GM13977 (cell line): ENCODE results near the gene CFAP46.

Experiments used
- DNase-seq: peaks from one replicate; pipeline ENCODE4 v3.0.0; 2012; ENCODE audit warnings: low spot score
- in situ Hi-C: fragments of 300-500 bp; cut with MboI; formaldehyde crosslinking; loops from one replicate; pipeline ENCODE4 v1.12.0; 2022; ENCODE audit warnings: low sequenced_read_pairs, low pct_unique_long_range_greater_than_20kb, mixed read lengths, inconsistent platforms; ENCODE audit not compliant: unreplicated experiment
- TF ChIP-seq, protein P1 (sequence below): IDR thresholded peaks from 2 replicates; pipeline ENCODE4 v1.5.1; 2012; ENCODE audit warnings: mild to moderate bottlenecking, control low read depth; ENCODE audit not compliant: insufficient read depth; ENCODE audit errors: extremely low read depth, missing control alignments

CFAP46 gene

GRCh38 chr10:132880128-132880981, 62.0 kb downstream of the CFAP46 start:
- in situ Hi-C loops = no loop called here
- TF ChIP-seq, protein P1, sequence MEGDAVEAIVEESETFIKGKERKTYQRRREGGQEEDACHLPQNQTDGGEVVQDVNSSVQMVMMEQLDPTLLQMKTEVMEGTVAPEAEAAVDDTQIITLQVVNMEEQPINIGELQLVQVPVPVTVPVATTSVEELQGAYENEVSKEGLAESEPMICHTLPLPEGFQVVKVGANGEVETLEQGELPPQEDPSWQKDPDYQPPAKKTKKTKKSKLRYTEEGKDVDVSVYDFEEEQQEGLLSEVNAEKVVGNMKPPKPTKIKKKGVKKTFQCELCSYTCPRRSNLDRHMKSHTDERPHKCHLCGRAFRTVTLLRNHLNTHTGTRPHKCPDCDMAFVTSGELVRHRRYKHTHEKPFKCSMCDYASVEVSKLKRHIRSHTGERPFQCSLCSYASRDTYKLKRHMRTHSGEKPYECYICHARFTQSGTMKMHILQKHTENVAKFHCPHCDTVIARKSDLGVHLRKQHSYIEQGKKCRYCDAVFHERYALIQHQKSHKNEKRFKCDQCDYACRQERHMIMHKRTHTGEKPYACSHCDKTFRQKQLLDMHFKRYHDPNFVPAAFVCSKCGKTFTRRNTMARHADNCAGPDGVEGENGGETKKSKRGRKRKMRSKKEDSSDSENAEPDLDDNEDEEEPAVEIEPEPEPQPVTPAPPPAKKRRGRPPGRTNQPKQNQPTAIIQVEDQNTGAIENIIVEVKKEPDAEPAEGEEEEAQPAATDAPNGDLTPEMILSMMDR = no peak
- no peak for DNase-seq

DNA sequence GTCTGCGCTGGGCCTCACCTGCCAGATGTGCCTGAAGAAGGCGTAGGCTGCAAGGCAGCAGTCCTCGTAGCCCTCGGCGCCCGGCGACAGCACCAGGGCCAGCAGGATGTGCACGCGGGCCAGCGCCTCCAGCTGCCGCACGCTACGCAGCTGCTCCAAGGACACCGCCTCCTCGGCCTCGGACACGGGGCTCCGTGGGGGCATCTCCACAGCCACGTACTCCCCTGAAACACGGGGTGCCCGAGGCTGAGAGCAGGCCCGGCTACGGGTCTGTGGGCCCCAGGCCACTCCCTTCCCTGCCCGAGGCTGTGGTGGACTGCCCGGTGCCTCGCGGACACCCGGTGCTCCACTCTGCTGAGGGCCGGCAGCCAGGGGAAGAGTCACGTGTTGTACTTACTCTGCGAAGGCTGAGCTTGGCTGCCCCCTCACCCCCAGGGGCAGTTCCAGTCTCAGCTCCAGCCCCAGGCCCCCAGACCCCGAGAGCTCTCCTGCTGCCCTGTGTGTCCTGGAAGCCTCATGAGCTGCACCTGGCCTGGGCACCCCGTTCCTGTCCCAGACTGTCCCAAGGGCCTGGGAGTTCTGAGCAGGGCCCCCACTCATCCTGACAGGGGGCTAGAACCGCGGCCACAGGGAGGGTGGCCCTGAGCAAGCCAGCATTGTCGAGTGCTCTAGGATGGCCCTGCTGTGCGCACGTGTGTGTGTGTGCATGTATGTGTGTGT, 62.8 kb downstream of the CFAP46 start:
- in situ Hi-C loops = no loop called here
- DNase-seq = no peak
- TF ChIP-seq, protein P1 = no peak

DNA sequence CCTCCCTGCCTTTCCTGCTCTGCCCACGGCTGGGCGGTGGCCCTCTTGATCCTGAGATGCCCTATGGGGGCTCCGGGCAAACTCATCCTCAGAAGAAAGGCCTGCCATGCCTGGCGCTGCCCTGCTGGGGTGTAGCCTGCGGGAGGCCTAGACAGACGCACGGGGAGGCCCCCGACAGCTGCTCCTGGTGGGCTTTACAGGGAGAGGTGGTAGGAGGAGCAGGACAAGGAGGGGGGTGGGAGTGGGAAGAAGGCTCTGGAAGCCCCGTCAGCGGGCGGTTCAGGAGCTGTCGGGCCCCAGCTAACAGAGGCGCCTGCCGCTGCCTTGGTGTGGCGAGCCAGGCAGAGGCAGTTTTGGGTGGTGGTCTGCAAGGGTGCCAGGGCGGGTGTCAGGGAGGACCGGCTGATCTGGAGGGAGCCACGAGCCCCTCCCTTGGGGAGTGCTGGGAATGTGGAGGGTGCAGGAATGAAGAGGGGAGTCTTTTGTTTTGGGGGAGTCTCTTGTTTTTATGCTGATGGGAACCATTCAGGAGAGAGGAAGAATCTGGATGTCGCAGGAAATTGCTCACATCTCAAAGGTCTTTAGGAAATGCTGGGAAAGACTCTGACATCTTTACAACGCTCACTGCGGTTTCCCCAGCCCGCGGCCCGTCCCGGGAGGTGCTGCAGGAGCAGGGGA, 63.5 kb downstream of the CFAP46 start:
- in situ Hi-C loops = no loop called here
- no peak for DNase-seq

DNA sequence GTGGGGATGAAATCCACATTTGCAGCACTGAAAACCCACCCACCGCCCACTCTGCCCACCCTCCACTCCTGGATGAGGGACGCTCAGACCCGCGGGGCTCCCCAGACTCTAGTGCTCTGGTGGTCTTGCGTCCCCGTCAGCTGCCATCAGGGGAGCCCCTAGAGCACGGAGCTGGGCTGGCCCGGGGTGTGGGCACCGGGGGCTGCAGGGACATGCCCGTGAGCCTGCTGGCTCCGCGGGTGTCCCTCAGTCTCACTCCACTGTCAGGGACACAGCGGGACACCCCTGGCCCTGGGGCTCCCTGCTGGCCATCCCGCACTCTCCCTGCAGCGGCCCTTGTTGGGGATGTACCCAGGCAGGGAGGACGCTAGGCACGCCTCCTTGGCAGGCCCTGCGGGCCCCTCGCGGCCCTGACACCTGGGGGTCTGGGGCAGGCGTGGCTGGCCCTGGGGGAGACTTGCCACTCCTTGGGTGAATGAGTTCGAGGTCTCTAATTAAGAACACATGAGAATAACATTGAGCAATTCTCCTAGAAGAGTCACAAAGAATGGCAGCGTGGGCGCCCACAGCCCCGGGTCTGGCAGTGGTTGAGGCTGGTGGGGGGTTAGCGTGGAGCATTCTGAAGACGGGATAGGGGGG, 64.2 kb downstream of the CFAP46 start:
- DNase-seq = no peak
- in situ Hi-C loops = no loop called here
- TF ChIP-seq, protein P1 = no peak

More for the DNA sequence above, 63.5 kb downstream of the CFAP46 start:
- TF ChIP-seq, protein P1 = no peak

DNA sequence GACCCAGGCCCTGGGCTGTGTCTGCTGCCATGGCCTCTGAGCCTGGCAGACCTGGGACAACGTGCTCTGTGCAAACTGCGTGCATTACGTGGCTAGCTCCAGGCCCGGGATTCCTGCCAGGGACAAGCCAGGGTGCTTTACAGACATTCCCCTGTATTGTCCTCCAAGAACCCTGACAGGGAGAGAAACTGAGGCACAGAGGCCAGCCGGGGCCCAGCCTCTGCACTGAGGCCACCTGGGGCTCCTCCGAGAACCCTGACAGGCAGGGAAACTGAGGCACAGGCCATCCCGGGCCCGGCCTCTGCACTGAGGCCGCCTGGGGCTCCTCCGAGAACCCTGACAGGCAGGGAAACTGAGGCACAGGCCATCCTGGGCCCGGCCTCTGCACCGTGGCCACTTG, 64.9 kb downstream of the CFAP46 start:
- TF ChIP-seq, protein P1 = no peak
- DNase-seq = no peak

GRCh38 chr10:132876993-132877431, 65.4 kb downstream of the CFAP46 start:
- in situ Hi-C loops = no loop called here
- no peak for DNase-seq
- TF ChIP-seq, protein P1 = no peak

More for the DNA sequence above, 64.9 kb downstream of the CFAP46 start:
- in situ Hi-C loops = no loop called here
